ENCODE measurements around the gene AOC3.
A peak's percentile ranks its signal among the peaks of the same experiment; 100 is the strongest.

AOC3 gene

GRCh38 chr17:42817866-42818265 is 33.1 kb upstream of the AOC3 start:
- DNase-seq (ENCODE audit: low read depth), result no peak
- no peak overlapping the region for H3K4me3 ChIP-seq (ENCODE audit: low read depth, low read length)
- no peak for TF ChIP-seq CTCF (IDR thresholded peaks at IDR 0.05; ENCODE audit: low read depth, low read length, missing control alignments)

- no peak overlapping the region for H3K4me3 ChIP-seq (ENCODE audit: low read depth, low read length)
- DNase-seq (ENCODE audit: low read depth), result no peak
- no peak for TF ChIP-seq CTCF (IDR thresholded peaks at IDR 0.05; ENCODE audit: low read depth, low read length, missing control alignments)
Observed at GRCh38 chr17:42818379-42818778, 32.6 kb upstream of the AOC3 start.

DNA sequence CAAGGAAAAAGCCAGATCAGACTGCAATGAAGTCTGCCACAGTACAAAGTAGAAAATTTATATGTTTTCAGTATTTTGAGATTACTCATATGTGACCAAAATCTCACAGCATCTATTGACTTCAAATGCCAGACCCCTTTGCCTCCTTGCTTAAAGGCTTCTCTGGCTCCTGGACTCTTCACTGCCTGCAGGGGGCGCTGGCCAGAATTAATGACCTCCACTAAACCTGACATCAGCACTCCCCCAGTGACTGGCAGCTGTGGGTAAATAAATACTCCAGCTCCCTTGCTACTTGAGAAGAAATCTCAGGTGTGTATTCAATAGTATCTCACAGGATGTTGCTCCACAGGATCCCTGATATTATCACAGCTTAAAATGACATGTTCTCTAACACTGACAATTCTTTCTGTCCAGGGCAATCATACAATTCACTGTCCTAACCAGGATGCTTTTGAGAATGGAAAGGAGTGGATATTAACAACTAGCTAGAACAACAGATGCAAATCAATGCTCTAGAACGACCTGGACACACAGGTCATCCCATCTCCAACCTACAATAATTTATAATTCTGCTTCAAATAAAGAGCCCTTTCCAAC is 31.0 kb upstream of the AOC3 start:
- peak; percentile 19 for DNase-seq (ENCODE audit: low read depth)
- TF ChIP-seq CTCF (IDR thresholded peaks at IDR 0.05; ENCODE audit: low read depth, low read length, missing control alignments), result peak; percentile 76

DNA sequence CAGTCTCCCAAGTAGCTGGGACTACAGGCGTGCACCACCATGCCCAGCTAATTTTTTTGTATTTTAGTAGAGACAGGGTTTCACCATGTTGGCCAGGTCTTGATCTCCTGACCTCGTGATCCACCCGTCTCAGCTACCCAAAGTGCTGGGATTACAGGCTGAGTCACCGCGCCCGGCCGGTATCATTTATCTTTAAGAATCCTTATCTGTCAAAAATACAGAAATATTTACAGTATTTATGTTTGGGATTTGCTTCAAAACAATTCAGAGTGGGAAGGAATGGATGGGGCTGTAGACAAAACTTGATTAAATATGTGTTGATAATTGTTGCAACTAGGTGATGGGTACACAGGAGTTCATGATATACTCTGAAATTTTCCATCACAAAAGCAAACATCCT is 29.8 kb upstream of the AOC3 start:
- no peak for DNase-seq (ENCODE audit: low read depth)
- TF ChIP-seq CTCF (IDR thresholded peaks at IDR 0.05; ENCODE audit: low read depth, low read length, missing control alignments), result no peak
- no peak overlapping the region for H3K4me3 ChIP-seq (ENCODE audit: low read depth, low read length)

More for the DNA sequence above, 31.0 kb upstream of the AOC3 start:
- no peak overlapping the region for H3K4me3 ChIP-seq (ENCODE audit: low read depth, low read length)

DNA sequence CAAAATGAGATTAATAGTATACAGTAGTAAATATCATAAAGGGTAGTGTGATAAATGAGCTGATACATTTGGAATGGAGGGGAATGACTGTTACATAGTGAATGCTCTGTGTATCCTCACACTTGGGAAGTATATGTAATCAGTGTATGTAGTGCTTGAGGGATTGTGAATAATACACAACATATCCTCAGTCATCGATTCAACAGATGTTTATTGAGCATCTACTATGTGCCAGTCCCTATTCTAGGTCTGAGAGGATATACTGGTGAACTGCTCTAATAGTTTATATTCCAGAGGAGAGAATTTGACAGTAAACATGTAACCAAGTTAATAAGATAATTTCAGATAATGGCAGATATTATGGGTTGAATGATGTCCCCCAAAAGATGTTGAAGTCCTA is 23.5 kb upstream of the AOC3 start:
- no peak overlapping the region for H3K4me3 ChIP-seq (ENCODE audit: low read depth, low read length)
- no peak for TF ChIP-seq CTCF (IDR thresholded peaks at IDR 0.05; ENCODE audit: low read depth, low read length, missing control alignments)
- no peak for DNase-seq (ENCODE audit: low read depth)

GRCh38 chr17:42830971-42831370 is 20.0 kb upstream of the AOC3 start:
- H3K4me3 ChIP-seq (ENCODE audit: low read depth, low read length), result no peak overlapping the region
- no peak for TF ChIP-seq CTCF (IDR thresholded peaks at IDR 0.05; ENCODE audit: low read depth, low read length, missing control alignments)
- no peak for DNase-seq (ENCODE audit: low read depth)

DNA sequence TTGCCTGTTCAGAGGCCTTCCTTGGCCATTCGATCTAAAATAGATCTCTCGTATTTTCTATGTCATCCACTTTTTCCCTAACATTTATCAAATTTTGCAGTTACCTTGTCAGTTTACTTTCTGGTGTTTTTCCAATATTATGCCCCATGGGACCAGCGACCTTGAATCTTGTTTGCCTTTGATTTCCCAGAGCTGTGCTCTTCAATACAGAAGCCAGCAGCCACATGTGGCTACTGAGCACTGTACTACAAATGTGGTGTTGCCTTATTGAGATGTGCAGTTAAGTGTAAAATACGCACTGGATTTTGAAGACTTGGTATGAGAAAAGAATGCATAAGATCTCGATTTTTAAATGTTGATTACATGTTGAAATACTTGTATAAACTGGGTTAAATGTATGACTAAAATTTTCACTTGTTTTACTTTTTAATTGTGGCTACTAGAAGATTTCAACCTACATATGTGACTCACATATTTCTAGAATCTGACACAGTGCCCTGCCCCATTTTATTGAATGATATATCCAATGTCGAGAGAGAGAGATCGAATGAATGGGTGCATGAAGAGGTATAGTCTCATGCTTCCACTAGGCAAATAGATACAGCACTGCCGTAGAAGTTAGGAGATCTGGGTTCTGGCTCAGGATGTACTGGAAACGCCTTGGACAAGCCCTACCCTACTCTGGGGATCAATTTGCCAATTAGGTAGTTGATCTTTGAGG is 18.6 kb upstream of the AOC3 start:
- peak overlapping the region; percentile 79 for H3K4me3 ChIP-seq (ENCODE audit: low read depth, low read length)
- DNase-seq (ENCODE audit: low read depth), result no peak
- no peak for TF ChIP-seq CTCF (IDR thresholded peaks at IDR 0.05; ENCODE audit: low read depth, low read length, missing control alignments)
